KG1 (cell line): Measurements from ENCODE around the gene PCDHB6.
"Not testable (repeated sequence)": the region's sequence is repeated elsewhere in the genome, so short reads cannot be mapped to it uniquely, and the experiment has no call there.

Experiments used
- DNase-seq: peaks from one replicate; lab custom pipeline; 2025; lab: John Stamatoyannopoulos, UW

The PCDHB6 gene

GRCh38 chr5:141172381-141173204 lies 22.7 kb downstream of the PCDHB6 start, which contains the start of gene PCDHB7:
Gene PCDHB7, plus strand, starts transcription at chr5:141172644. Its CDS starts 192 bp downstream, at chr5:141172836.
- no peak for DNase-seq

DNA sequence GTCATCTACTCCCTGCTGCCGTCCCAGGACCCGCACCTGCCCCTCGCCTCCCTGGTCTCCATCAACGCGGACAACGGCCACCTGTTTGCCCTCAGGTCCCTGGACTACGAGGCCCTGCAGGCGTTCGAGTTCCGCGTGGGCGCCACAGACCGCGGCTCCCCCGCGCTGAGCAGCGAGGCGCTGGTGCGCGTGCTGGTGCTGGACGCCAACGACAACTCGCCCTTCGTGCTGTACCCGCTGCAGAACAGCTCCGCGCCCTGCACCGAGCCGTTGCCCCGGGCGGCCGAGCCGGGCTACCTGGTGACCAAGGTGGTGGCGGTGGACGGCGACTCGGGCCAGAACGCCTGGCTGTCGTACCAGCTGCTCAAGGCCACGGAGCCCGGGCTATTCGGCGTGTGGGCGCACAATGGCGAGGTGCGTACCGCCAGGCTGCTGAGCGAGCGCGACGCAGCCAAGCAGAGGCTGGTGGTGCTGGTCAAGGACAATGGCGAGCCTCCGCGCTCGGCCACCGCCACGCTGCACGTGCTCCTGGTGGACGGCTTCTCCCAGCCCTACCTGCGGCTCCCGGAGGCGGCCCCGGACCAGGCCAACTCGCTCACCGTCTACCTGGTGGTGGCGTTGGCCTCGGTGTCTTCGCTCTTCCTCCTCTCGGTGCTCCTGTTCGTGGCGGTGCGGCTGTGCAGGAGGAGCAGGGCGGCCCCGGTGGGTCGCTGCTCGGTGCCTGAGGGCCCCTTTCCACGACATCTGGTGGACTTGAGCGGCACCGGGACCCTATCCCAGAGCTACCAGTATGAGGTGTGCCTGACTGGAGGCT lies 24.6 kb downstream of the PCDHB6 start:
- DNase-seq = not testable (repeated sequence)

DNA sequence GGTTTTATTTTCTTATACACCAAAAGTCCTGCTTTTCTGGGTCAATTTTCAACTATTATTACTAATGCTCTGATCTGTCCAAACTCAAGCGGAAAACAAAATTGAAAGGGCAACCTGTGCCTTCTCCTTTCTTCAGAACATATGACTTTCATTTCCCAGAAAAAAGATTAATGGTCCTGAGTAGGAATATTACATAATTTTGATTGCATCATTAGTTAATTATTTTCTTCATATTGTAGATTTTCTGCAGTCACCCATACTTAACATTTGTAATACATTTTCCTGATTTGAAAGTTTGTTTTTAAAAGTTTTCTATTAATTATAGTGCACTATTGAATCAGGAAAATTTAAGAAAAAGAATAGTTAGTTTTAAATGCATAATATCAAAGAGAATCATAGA lies 26.1 kb downstream of the PCDHB6 start:
- DNase-seq = no peak

- DNase-seq = not testable (repeated sequence)
Measured at GRCh38 chr5:141177577-141178191, 27.8 kb downstream of the PCDHB6 start, which contains the start of gene PCDHB8. Gene PCDHB8, plus strand, starts transcription at chr5:141177790. Its CDS starts 245 bp downstream, at chr5:141178035.

- DNase-seq = not testable (repeated sequence)
Measured at GRCh38 chr5:141179371-141179770, 29.5 kb downstream of the PCDHB6 start.

GRCh38 chr5:141179876-141180275 lies 30.0 kb downstream of the PCDHB6 start:
- not testable (repeated sequence) for DNase-seq

DNA sequence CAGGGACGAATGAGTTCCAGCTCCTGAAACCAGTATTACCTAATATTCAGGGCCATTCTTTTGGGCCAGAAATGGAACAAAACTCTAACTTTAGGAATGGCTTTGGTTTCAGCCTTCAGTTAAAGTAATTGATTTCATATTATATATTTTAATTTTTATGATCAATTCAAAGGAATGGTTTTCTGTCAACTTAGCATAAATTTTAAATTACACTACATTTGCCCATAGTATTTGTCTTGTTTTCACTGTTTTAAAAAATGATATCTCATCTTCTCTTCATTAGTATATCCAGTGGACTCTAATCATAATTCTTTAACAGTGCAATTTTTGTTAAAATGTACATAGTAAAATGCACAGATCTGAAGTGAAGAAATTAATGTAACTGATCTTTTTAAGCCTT lies 30.5 kb downstream of the PCDHB6 start:
- DNase-seq = no peak

- no peak for DNase-seq
Measured at GRCh38 chr5:141182248-141182647, 32.4 kb downstream of the PCDHB6 start, which contains the start of gene PCDHB16. Gene PCDHB16, plus strand, starts transcription at chr5:141182387. Its CDS starts 173 bp downstream, at chr5:141182560.

- DNase-seq = not testable (repeated sequence)
Measured at GRCh38 chr5:141184117-141184855, 34.4 kb downstream of the PCDHB6 start.

- DNase-seq = no peak
Measured at GRCh38 chr5:141186897-141187512, 37.1 kb downstream of the PCDHB6 start, which contains the start of gene PCDHB9. Gene PCDHB9, plus strand, starts transcription at chr5:141187161. Its CDS starts 158 bp downstream, at chr5:141187319.

- DNase-seq = not testable (repeated sequence)
Measured at GRCh38 chr5:141188682-141189081, 38.8 kb downstream of the PCDHB6 start.

DNA sequence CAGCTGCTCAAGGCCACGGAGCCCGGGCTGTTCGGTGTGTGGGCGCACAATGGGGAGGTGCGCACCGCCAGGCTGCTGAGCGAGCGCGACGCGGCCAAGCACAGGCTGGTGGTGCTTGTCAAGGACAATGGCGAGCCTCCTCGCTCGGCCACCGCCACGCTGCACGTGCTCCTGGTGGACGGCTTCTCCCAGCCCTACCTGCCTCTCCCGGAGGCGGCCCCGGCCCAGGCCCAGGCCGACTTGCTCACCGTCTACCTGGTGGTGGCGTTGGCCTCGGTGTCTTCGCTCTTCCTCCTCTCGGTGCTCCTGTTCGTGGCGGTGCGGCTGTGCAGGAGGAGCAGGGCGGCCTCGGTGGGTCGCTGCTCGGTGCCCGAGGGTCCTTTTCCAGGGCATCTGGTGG lies 39.3 kb downstream of the PCDHB6 start:
- not testable (repeated sequence) for DNase-seq

GRCh38 chr5:141192110-141192725 lies 42.4 kb downstream of the PCDHB6 start, which contains the start of gene PCDHB10:
Gene PCDHB10, plus strand, starts transcription at chr5:141192353. Its CDS starts 200 bp downstream, at chr5:141192553.
- no peak for DNase-seq

DNA sequence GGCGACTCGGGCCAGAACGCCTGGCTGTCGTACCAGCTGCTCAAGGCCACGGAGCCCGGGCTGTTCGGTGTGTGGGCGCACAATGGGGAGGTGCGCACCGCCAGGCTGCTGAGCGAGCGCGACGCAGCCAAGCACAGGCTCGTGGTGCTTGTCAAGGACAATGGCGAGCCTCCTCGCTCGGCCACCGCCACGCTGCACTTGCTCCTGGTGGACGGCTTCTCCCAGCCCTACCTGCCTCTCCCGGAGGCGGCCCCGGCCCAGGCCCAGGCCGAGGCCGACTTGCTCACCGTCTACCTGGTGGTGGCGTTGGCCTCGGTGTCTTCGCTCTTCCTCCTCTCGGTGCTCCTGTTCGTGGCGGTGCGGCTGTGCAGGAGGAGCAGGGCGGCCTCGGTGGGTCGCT lies 44.5 kb downstream of the PCDHB6 start:
- not testable (repeated sequence) for DNase-seq

DNA sequence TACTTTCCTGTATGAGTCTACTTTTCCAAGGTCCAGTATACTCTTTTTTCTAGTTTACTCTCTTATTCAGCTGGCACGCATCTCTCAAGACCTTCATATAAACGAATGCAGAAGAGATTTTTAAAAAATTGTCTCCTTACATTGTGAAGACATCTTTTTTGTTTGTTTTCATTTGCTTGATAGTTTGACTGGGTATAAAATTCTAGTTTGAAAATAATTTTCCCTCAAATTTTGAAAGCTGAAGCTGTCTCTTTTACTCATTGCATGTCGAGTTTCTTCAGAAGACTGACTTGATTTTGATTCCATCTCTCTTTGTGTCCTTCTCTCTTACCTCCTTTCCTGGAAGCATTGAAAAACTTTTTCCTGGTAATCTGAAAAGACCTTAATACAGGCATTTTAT lies 46.5 kb downstream of the PCDHB6 start:
- no peak for DNase-seq

DNA sequence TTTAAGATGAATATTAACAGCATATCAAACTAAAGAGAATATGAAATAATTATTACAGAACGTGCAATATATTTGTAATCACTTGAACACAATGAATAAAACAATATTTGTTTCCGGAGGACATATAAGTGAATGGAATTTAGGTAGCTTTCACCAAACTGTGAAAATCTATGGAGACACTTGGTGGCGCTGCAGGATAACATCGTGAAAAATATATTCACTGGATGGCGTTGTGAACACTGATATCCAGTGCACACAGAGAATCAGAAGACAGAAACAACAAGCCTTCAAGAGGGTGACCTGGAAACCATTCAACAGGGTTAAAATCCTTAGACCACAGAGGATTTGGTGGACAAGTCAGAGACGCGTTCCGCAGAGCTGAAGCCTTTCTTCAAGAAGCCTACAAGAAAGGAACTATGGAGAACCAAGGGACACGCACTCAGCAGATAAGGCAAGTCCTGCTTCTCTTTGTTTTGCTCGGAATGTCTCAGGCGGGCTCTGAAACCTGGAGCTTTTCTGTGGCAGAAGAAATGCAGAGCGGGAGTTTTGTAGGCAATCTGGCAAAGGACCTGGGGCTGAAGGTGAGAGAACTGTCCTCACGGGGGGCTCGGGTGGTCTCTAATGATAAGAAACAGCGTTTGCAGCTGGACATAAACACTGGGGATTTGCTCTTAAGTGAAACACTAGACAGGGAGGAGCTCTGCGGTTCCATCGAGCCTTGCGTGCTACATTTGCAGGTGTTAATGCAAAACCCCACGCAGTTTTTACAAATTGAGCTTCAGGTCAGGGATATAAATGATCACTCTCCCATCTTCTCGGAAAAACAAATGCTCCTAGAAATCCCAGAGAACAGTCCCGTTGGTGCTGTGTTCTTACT lies 49.7 kb downstream of the PCDHB6 start, which contains the start of gene PCDHB11:
TSS of gene PCDHB11 (plus strand) at position 269 of the 877 bp plus-strand sequence. CDS start at position 417, 148 bp downstream.
- DNase-seq = no peak

DNA sequence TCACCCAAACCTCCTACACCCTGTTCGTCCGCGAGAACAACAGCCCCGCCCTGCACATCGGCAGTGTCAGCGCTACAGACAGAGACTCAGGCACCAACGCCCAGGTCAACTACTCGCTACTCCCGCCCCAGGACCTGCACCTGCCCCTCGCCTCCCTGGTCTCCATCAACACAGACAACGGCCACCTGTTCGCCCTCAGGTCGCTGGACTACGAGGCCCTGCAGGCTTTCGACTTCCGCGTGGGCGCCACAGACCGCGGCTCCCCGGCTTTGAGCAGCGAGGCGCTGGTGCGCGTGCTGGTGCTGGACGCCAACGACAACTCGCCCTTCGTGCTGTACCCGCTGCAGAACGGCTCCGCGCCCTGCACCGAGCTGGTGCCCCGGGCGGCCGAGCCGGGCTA lies 51.3 kb downstream of the PCDHB6 start:
- not testable (repeated sequence) for DNase-seq

DNA sequence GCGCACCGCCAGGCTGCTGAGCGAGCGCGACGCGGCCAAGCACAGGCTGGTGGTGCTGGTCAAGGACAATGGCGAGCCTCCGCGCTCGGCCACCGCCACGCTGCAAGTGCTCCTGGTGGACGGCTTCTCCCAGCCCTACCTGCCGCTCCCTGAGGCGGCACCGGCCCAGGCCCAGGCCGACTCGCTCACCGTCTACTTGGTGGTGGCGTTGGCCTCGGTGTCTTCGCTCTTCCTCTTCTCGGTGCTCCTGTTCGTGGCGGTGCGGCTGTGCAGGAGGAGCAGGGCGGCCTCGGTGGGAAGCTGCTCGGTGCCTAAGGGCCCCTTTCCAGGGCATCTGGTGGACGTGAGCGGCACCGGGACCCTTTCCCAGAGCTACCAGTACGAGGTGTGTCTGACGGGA lies 51.8 kb downstream of the PCDHB6 start:
- not testable (repeated sequence) for DNase-seq
